Measurements from ENCODE around the gene IQCK.

IQCK gene

DNA sequence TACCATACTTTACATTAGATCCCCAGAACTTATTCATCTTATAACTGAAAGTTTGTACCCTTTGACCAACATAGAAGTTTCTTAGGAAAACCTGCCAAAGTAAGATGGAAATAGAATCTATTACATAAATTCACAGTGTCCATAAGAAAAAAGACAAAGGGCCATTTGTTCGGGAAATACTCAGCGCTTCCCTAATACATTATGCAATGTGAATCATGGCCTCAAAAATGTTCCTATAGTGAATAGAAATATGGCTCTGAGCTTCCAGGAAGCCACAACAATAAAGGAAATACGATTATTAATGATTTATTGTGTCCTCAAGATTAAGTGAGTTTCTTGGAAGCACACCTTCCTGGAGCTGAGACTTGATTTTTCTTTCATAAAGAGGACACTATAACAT, 115.1 kb downstream of the IQCK start:
- Mint-ChIP-seq H3K4me3 (no peak overlapping the region), H3K27me3 (no peaks in the 10 kb centered on the region)

DNA sequence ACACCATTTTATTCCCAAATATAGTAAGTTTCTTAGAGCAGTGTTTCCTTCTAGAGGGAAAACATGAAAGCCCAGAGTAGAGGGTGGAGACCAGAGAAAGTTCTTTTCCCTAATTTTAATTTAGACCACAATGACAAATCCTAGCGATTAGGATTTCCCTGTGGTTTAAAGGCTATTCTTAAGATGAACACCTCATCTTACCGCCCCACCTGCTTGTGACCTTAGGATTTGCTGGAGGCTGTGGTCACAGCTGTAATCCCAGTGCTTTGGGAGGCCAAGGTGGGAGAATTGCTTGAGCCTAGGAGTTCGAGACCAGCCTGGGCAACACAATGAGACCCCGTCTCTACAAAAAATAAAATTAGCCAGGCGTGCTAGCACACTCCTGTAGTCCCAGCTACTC, 115.5 kb downstream of the IQCK start:
- H3K27me3 Mint-ChIP-seq, result no peaks in the 10 kb centered on the region
- H3K9me3 Mint-ChIP-seq, result no peaks in the 10 kb centered on the region
- no peak overlapping the region for H3K27ac Mint-ChIP-seq
- H3K4me1 Mint-ChIP-seq (ENCODE audit: low read depth), result peaks cover 3% of the 10 kb centered on the region
- no peak overlapping the region for H3K4me3 Mint-ChIP-seq
- H3K36me3 Mint-ChIP-seq (ENCODE audit: low read depth), result no peaks in the 10 kb centered on the region

More for the DNA sequence above, 115.1 kb downstream of the IQCK start:
- Mint-ChIP-seq H3K9me3 (no peaks in the 10 kb centered on the region), H3K27ac (no peak overlapping the region), H3K4me1 (ENCODE audit: low read depth) (peaks cover 3% of the 10 kb centered on the region), H3K36me3 (ENCODE audit: low read depth) (no peaks in the 10 kb centered on the region)

DNA sequence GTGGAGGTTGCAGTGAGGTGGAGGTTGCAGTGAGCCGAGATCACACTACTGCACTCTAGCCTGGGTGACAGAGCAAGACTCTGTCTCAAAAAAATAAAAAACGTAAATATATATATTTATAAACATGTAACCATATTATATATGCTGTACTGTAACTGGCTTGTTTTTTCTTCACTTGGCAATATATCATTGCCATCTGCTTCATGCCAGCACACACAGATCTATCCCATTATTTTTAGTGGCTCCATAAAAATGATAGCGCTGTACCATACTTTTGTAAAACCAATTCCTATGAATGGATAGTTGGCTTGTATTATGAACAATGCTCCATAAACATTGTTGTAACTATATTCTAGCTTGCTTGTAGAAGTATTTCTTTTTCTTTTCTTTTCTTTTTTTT, 117.1 kb downstream of the IQCK start:
- Mint-ChIP-seq H3K4me3 (no peak overlapping the region), H3K9me3 (no peaks in the 10 kb centered on the region), H3K27me3 (no peaks in the 10 kb centered on the region), H3K27ac (no peak overlapping the region), H3K36me3 (ENCODE audit: low read depth) (no peaks in the 10 kb centered on the region), H3K4me1 (ENCODE audit: low read depth) (peaks cover 3% of the 10 kb centered on the region)

DNA sequence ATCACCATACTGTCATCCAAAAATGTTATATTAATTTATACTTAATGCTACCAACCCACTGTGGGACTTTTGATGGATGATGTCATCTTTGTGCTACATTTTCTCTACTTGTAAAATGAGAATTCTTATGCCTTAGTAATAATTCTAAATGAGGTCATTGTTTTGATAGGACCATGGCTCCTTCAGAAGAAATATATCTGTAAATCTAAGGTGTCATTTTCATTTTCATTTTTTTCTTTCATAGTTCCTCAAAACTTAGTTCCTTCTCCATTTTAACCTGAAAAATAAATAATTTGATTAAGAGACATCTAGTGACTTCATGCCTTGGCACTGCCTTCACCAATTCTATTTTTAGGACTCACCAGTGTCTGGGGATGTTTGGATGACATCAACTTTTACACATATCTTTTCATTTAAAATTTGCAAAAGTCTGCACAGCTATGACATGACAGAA, 117.9 kb downstream of the IQCK start:
- H3K36me3 Mint-ChIP-seq (ENCODE audit: low read depth), result no peaks in the 10 kb centered on the region
- no peaks in the 10 kb centered on the region for H3K9me3 Mint-ChIP-seq
- no peak overlapping the region for H3K27ac Mint-ChIP-seq
- H3K27me3 Mint-ChIP-seq, result no peaks in the 10 kb centered on the region
- H3K4me3 Mint-ChIP-seq, result no peak overlapping the region
- H3K4me1 Mint-ChIP-seq (ENCODE audit: low read depth), result peaks cover 3% of the 10 kb centered on the region

DNA sequence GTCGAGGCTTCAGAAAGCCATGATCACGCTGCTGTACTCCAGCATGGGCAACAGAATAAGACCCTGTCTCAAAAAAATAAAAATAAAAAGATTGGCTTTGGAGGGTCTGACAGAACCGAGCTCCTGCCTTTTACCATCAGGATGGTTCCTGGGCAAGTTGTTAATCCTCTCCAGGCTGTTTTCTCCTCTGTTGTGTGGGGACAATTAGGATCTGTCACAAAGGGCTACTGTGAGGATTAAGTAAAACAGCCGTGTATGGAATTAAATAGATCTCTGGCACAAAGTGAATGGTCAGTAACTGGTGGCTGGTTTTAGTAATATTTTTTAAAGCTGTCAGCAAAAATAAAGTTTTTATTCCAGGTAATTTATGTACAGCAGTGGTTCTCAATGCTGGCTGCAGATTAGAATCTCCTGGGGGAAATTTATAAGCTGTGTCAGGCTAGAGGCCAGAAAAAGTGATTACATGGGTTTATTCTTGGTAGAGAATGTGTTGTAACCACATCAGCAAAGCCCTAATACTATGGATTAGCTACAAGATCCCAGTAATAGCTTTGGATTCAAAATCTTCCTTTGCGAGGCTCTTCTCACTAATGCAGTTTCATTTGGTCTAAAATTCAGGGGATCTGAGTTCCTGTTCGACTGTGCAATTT, 119.4 kb downstream of the IQCK start:
- no peaks in the 10 kb centered on the region for H3K36me3 Mint-ChIP-seq (ENCODE audit: low read depth)
- H3K4me1 Mint-ChIP-seq (ENCODE audit: low read depth), result peaks cover 3% of the 10 kb centered on the region
- H3K27ac Mint-ChIP-seq, result no peak overlapping the region
- no peaks in the 10 kb centered on the region for H3K27me3 Mint-ChIP-seq
- H3K9me3 Mint-ChIP-seq, result no peaks in the 10 kb centered on the region
- no peak overlapping the region for H3K4me3 Mint-ChIP-seq

DNA sequence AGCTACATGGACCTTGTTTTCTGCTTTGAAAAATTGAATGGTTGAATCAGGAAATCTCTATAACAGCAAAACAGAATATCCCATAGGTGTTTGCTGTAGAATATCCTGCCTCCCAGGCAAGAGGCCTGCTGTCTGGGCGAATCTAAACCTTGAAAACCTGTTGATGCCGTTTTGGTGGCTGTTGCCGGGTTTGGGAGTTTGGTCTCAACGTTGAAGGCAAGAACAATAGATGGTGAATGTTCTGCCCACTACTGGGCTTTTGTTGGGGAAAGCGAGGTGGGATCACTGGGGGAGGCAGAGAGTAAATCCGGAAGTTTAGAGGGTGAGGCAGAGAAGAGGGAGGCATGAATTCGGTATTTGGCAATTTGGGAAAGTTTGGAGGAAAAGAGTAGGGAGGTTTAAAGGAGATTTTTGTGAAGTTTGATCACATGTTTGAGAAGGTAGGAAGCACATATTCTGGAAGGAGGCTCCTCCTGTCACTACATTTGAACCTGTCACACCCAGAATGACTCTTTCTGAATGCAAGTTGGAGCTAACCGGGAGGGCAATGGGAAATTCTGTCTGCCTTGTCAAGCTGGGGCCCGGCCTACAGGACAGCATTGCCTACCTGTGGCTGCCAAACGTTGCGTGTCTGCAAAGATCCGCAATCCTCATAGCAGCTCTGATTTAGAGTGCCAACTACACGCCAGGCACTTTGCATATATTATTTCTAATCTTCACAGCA, 120.1 kb downstream of the IQCK start:
- Mint-ChIP-seq H3K27ac (no peak overlapping the region), H3K27me3 (no peaks in the 10 kb centered on the region), H3K36me3 (ENCODE audit: low read depth) (no peaks in the 10 kb centered on the region), H3K9me3 (no peaks in the 10 kb centered on the region), H3K4me1 (ENCODE audit: low read depth) (peaks cover 3% of the 10 kb centered on the region), H3K4me3 (no peak overlapping the region)

DNA sequence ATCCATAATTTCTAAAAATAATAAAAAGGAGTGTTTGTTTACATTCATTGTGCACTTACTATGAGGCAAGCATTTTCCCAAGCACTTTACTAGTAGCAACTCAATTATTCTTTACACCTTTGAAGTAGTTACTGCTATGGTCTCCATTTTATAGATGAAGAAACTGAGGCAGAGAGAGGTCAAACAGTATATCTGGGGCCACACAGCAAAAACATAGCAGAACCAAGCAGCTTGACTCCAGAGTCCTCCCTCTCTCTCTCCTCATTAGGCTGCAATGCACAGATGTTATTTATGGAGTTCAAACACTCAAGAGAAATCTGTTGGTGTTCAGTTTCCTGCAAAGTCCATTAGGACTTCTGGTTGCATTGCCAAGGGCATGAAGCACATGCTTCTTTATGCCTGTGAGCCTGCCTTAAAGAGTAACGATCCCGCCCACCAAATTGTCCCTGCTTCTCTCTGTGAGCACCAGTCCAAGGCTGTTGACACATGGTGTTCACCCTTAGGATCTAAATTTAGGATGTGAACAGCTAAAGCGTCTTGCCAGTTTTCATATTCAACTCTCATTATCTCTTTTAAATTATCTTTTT, 122.5 kb downstream of the IQCK start:
- H3K27ac Mint-ChIP-seq, result no peak overlapping the region
- H3K4me1 Mint-ChIP-seq (ENCODE audit: low read depth), result peaks cover 3% of the 10 kb centered on the region
- no peaks in the 10 kb centered on the region for H3K27me3 Mint-ChIP-seq
- H3K4me3 Mint-ChIP-seq, result no peak overlapping the region
- no peaks in the 10 kb centered on the region for H3K9me3 Mint-ChIP-seq
- no peaks in the 10 kb centered on the region for H3K36me3 Mint-ChIP-seq (ENCODE audit: low read depth)

DNA sequence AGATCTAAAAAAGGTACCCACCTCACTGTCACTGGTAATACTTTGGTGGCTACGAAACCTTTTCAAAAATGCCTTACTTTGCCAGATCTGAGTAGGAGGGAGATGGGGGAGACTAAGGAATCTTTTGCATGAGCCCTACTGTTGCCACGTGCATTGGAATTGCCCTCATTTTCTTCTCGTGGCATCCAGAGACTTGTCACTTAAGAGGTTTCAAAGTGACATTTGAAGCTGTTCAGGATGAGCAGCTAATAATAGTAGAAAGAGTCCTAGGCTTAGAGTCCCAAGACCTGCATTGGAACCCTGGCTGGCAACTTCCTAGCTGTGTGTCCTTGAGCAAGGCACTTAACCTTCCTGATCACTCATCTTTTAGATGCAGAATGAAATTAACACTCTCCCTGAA, 123.1 kb downstream of the IQCK start:
- Mint-ChIP-seq H3K9me3 (no peaks in the 10 kb centered on the region), H3K4me1 (ENCODE audit: low read depth) (peaks cover 1% of the 10 kb centered on the region), H3K36me3 (ENCODE audit: low read depth) (no peaks in the 10 kb centered on the region)

DNA sequence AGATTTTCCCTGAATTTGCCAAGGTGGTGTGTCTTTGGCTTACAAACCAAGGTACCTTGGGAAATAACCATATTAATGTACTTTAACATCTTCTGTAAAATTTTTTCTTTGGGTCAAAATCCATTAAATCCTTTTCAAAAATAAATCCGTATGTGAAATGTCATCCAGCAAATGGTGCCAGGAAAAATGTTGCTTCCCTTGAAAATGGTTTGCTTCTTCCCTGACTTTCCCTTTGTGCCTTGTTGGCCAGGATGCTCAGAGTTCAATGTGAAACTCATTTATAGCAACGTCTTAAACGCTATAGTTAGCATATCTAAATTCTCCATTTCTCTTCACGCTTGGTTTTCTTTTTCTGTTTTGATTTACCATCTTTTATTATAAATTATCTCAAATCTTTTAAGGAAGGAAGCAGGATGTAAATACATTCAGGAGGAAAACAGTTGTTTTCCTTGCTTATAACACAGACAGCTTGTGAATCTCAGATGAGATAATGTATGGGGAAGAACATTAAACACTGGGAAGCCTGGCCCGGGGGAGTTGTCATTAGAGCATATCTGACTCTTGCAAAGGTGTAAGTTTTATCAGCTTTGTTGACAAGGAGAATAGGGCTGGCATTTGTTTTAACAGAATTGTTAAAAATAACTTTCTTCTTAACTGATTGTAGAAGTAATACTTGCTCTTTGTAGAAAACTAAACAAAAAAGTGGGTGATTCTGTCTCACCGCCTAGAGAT, 124.5 kb downstream of the IQCK start:
- H3K36me3 Mint-ChIP-seq (ENCODE audit: low read depth), result no peaks in the 10 kb centered on the region
- H3K9me3 Mint-ChIP-seq, result no peaks in the 10 kb centered on the region
- H3K4me1 Mint-ChIP-seq (ENCODE audit: low read depth), result no peaks in the 10 kb centered on the region
- H3K27me3 Mint-ChIP-seq, result no peaks in the 10 kb centered on the region
- no peak overlapping the region for H3K4me3 Mint-ChIP-seq
- no peak overlapping the region for H3K27ac Mint-ChIP-seq

More for the DNA sequence above, 123.1 kb downstream of the IQCK start:
- Mint-ChIP-seq H3K27ac (no peak overlapping the region), H3K27me3 (no peaks in the 10 kb centered on the region), H3K4me3 (no peak overlapping the region)

DNA sequence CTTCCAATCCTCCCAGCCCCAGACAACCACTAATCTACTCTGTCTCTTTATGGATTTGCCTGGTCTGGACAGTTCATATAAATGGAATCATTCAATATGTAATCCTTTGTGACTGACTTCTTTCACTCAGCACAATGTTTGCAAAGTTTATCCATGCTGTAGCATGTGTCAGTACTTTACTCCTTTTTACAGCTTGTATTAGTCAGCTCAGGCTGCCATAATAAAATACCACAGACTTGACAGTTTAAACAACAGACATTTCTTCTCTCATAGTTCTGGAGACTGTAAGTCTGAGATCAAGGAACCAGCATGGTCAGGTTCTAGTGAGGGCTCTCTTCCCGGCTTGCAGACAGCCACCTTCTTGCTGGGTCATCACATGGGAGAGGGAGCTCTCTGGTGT, 125.3 kb downstream of the IQCK start:
- H3K27me3 Mint-ChIP-seq, result no peaks in the 10 kb centered on the region
- H3K36me3 Mint-ChIP-seq (ENCODE audit: low read depth), result no peaks in the 10 kb centered on the region
- no peak overlapping the region for H3K27ac Mint-ChIP-seq
- no peaks in the 10 kb centered on the region for H3K4me1 Mint-ChIP-seq (ENCODE audit: low read depth)
- H3K9me3 Mint-ChIP-seq, result no peaks in the 10 kb centered on the region
- no peak overlapping the region for H3K4me3 Mint-ChIP-seq

DNA sequence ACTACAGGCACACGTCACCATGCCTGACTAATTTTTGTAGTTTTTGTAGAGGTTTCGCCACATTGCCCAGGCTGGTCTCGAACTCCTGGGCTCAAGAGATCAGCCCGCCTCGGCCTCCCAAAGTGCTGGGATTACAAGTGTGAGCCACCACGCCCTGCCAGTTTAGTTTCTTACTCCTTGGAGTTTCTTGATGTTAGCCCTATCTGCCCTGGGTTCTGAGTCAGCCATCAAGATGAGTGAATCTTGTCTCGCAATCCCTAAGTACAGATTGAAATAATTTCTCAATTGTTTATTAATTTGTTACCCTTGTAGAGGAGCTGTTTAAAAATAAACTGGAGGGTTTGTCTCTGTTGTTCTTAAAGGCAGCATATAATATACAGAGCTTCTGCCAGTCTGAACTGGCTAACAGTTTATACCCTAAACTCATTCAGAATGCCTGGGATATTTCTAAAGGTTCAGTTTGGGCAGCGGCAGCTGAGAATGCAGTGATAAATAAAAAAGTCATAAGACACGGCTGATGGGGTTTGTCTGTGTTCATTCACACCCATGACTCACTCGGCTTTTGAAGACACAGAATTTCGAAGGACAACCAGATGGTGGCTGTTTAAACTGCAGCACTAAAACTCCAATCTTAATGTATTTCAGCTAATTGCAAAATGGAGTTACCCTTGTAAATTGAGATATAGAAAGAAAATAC, 127.0 kb downstream of the IQCK start:
- Mint-ChIP-seq H3K36me3 (ENCODE audit: low read depth) (no peaks in the 10 kb centered on the region), H3K27me3 (no peaks in the 10 kb centered on the region), H3K27ac (no peak overlapping the region), H3K4me1 (ENCODE audit: low read depth) (no peaks in the 10 kb centered on the region), H3K4me3 (no peak overlapping the region), H3K9me3 (no peaks in the 10 kb centered on the region)

DNA sequence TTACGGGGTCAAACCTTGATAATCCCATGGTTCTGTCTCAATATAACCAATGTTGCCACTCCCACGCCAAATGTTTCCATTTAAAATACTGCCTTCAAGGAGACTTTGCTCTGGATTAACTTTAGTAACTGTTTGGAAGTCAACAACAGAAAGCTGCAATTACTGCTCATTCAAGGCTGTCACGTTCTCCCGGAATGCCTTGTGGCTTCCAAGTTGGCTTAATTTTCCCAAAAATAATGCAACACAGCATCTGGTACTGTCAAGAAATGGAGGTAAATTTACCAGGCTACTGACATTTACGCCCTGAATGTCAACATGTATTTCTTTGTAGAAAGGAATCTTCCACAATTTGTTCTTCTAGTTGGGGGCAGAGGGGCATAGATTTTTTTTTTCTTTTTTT, 128.4 kb downstream of the IQCK start:
- H3K36me3 Mint-ChIP-seq (ENCODE audit: low read depth), result no peaks in the 10 kb centered on the region
- no peaks in the 10 kb centered on the region for H3K4me1 Mint-ChIP-seq (ENCODE audit: low read depth)
- H3K27ac Mint-ChIP-seq, result no peak overlapping the region
- no peaks in the 10 kb centered on the region for H3K9me3 Mint-ChIP-seq
- H3K4me3 Mint-ChIP-seq, result no peak overlapping the region
- H3K27me3 Mint-ChIP-seq, result no peaks in the 10 kb centered on the region

DNA sequence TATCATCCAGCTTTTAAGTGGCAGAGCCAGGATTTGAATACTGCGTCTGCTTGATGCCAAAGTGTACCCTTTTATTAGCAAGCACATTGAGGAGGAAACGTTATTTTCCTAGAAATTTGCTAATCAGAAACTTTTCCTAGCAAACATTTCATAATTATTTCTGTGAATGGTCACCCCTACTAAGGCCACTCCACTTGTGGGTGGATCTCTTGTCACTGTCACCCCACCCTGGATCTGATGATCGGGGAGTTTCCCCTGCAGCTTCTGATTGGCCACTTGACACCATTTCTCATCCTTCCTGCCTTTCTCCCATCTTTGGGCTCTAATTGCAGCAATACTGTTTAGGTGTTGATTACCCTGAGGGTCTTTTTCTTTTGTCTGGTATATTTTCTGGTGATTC, 130.7 kb downstream of the IQCK start:
- Mint-ChIP-seq H3K36me3 (ENCODE audit: low read depth) (no peaks in the 10 kb centered on the region), H3K27me3 (no peaks in the 10 kb centered on the region), H3K4me3 (no peak overlapping the region), H3K27ac (no peak overlapping the region), H3K9me3 (no peaks in the 10 kb centered on the region), H3K4me1 (ENCODE audit: low read depth) (no peaks in the 10 kb centered on the region)

DNA sequence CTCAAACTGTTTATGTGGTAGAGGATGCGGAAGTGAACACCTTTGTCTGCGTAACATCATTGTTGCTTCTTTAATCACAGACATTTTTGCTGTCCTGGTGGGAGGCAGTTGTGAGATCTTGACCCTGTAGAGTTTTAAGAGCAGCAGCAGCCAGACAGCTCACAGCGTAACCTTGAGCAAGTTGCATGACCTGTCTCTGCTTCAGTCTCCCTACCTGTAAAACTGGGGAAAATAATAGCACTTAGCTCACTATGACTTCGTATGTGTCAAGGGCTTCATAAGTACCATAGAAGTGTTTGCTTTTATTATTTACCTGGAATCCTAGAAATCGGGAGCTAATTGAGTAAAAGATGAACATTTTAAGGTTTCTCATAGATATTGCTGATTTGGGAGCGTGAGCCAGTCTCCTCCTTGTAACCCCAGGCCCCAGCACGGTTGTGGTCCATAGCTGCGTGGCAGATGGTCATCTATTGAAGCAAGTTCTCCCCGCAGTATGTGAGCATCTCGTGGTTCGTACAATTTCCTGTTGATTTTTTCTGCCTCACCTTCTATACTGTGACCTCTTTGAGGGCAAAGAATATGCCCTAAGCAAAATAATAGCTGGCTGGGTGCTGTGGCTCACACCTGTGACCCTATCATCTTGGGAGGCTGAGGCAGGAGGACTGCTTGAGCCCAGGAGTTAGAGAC, 132.2 kb downstream of the IQCK start:
- H3K4me3 Mint-ChIP-seq, result no peak overlapping the region
- H3K9me3 Mint-ChIP-seq, result no peaks in the 10 kb centered on the region
- H3K27me3 Mint-ChIP-seq, result no peaks in the 10 kb centered on the region
- H3K36me3 Mint-ChIP-seq (ENCODE audit: low read depth), result no peaks in the 10 kb centered on the region
- H3K27ac Mint-ChIP-seq, result no peak overlapping the region
- no peaks in the 10 kb centered on the region for H3K4me1 Mint-ChIP-seq (ENCODE audit: low read depth)

Measured in stimulated activated naive CD8-positive, alpha-beta T cell treated with anti-CD3 and anti-CD28 coated beads, Interleukin-15, Interleukin-2, amounts not matched to agents 100 ng/mL and 50 ng/mL, for 24 hours (primary cell).